Left ventricle myocardium inferior (tissue), 1 donor: ENCODE data around the gene KIF13A. TPM values are rescaled to one million over a fixed set of nuclear protein-coding genes. Genes with fewer than 3 reads are reported as not detected.
"Not testable (repeated sequence)": the region's sequence is repeated elsewhere in the genome, so short reads cannot be mapped to it uniquely, and the experiment has no call there.

Experiments
- DNase-seq: peaks from one replicate; pipeline ENCODE4 v3.0.0-alpha.2; 2020
- H3K27ac ChIP-seq: fragments of 200-600 bp; replicated peaks from 2 replicates; pipeline ENCODE4 v1.8.0; 2021
- H3K27me3 ChIP-seq: fragments of 200-600 bp; 2 replicates; pipeline ENCODE4 v1.8.0; 2021; ENCODE audit warnings: low read depth
- H3K36me3 ChIP-seq: fragments of 200-600 bp; 2 replicates; pipeline ENCODE4 v1.8.0; 2021
- H3K4me1 ChIP-seq: fragments of 200-600 bp; 2 replicates; pipeline ENCODE4 v1.8.0; 2021
- H3K4me3 ChIP-seq: fragments of 200-600 bp; 2 replicates; pipeline ENCODE4 v1.8.0; 2021; ENCODE audit warnings: mild to moderate bottlenecking, moderate library complexity
- H3K9me3 ChIP-seq: fragments of 200-600 bp; replicated peaks from 2 replicates; pipeline ENCODE4 v1.8.0; 2021
- CTCF ChIP-seq: fragments of 200-600 bp; IDR thresholded peaks from 2 replicates; pipeline ENCODE4 v1.8.0; 2021; ENCODE audit warnings: antibody characterized with exemption, mild to moderate bottlenecking, borderline replicate concordance
- intact Hi-C: fragments of 100-400 bp; cut with micrococcal nuclease; formaldehyde crosslinking; loops from one replicate; pipeline ENCODE4 v1.11.0; 2022
- total RNA-seq: library from RNA; stranded (reverse); fragmentation: NEBNext Ultra II Directional; extraction: Animal tissue kit (Norgen Biotek cat#: 25700); gene quantifications from one replicate; pipeline ENCODE4 v1.2.1, GENCODE V29; 2021
- donor health status: DM: no; HTN: yes; CAD: no; lungs with severe emphysema.

KIF13A gene
- total RNA-seq, 1 donor from 2014 or later = 85.7 TPM

DNA sequence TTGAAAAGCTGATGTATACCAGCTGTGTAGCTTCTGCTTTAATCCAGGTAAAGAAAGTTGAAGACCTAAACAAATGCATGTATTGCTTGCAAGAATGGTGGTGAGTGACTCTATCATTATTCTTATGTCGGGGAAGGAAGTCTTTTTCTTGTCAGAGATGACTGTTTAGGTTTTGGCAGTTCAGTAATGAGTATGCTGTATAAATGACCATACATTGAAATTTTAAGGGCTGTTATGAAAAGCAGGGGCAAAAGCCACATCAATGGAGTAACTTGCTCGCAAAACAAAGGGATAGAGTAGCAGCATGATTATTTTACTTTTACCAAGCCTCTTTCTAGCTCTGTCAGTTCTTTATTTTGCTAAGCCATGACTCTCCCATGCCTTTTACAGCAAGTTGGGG lies 224.8 kb downstream of the KIF13A start:
- Histone ChIP-seq H3K27me3 (no peaks in the 10 kb centered on the region), H3K36me3 (peaks cover 81% of the 10 kb centered on the region), H3K4me1 (no peaks in the 10 kb centered on the region), H3K9me3 (no peaks in the 10 kb centered on the region), H3K27ac (no peak overlapping the region), H3K4me3 (no peak overlapping the region)
- no peak for TF ChIP-seq CTCF
- intact Hi-C loops = no loop called here
- DNase-seq = no peak

- H3K27me3 ChIP-seq = no peaks in the 10 kb centered on the region
- TF ChIP-seq CTCF = no peak
- no peak for DNase-seq
- H3K9me3 ChIP-seq = no peaks in the 10 kb centered on the region
- no peak overlapping the region for H3K27ac ChIP-seq
- intact Hi-C loops = no loop called here
- H3K4me3 ChIP-seq = no peak overlapping the region
- H3K4me1 ChIP-seq = no peaks in the 10 kb centered on the region
- peaks cover 44% of the 10 kb centered on the region for H3K36me3 ChIP-seq
These were observed 229.3 kb downstream of the KIF13A start for GRCh38 chr6:17758119-17758518.

- no peaks in the 10 kb centered on the region for H3K27me3 ChIP-seq
- H3K9me3 ChIP-seq = no peaks in the 10 kb centered on the region
- H3K4me1 ChIP-seq = no peaks in the 10 kb centered on the region
- H3K36me3 ChIP-seq = peaks cover 6% of the 10 kb centered on the region
- DNase-seq = no peak
- intact Hi-C loops = no loop called here
- no peak for TF ChIP-seq CTCF
- no peak overlapping the region for H3K27ac ChIP-seq
- no peak overlapping the region for H3K4me3 ChIP-seq
These were observed 233.2 kb downstream of the KIF13A start for GRCh38 chr6:17754254-17754653.

GRCh38 chr6:17745324-17745723 lies 242.1 kb downstream of the KIF13A start:
- DNase-seq, H3K27ac ChIP-seq, H3K36me3 ChIP-seq, H3K27me3 ChIP-seq, H3K4me3 ChIP-seq, intact Hi-C loops, H3K4me1 ChIP-seq, H3K9me3 ChIP-seq: not testable (repeated sequence)

GRCh38 chr6:17744757-17745308 lies 242.6 kb downstream of the KIF13A start:
- H3K27me3 ChIP-seq, H3K27ac ChIP-seq, intact Hi-C loops, H3K36me3 ChIP-seq, H3K4me1 ChIP-seq, H3K9me3 ChIP-seq, DNase-seq, H3K4me3 ChIP-seq: not testable (repeated sequence)

- Histone ChIP-seq H3K4me3 (no peak overlapping the region), H3K4me1 (peaks cover 7% of the 10 kb centered on the region), H3K36me3 (no peaks in the 10 kb centered on the region), H3K27me3 (no peaks in the 10 kb centered on the region), H3K9me3 (peaks cover 2% of the 10 kb centered on the region), H3K27ac (no peak overlapping the region)
- no peak for TF ChIP-seq CTCF
- intact Hi-C loops = no loop called here
- DNase-seq = no peak
These were observed 243.2 kb downstream of the KIF13A start for GRCh38 chr6:17744019-17744756.
